Liver (tissue), 9 donors: ENCODE results near the gene DHX16. TPM values are rescaled to one million over a fixed set of nuclear protein-coding genes. Genes with fewer than 3 reads are reported as not detected.
A peak's percentile ranks its signal among the peaks of the same experiment; 100 is the strongest.

Experiments used
- DNase-seq: peaks from one replicate; pipeline ENCODE4 v3.0.0-alpha.2; 2017; ENCODE audit warnings: low spot score
- H3K27ac ChIP-seq, 2 donors: one replicate each; pipeline ENCODE4 v1.7.0; 2013; ENCODE audit warnings: inconsistent platforms in 2 of 2, low read length in 2 of 2, control low read depth in 1 of 2, low read depth in 1 of 2, mild to moderate bottlenecking in 1 of 2
- H3K27me3 ChIP-seq, 4 donors: one replicate each; pipeline versions ENCODE4 v1.6.1 to v1.7.0; 2013; ENCODE audit warnings: low read length in 3 of 4, inconsistent platforms in 1 of 4, mild to moderate bottlenecking in 1 of 4, moderate library complexity in 1 of 4; ENCODE audit not compliant: control insufficient read depth in 4 of 4, insufficient read depth in 4 of 4
- H3K36me3 ChIP-seq, 4 donors: one replicate each; pipeline versions ENCODE4 v1.6.1 to v1.7.0; 2013; ENCODE audit warnings: low read length in 3 of 4, mild to moderate bottlenecking in 3 of 4, low read depth in 1 of 4, moderate library complexity in 1 of 4; ENCODE audit not compliant: control insufficient read depth in 4 of 4, insufficient read depth in 3 of 4
- H3K4me1 ChIP-seq, 4 donors: one replicate each; pipeline versions ENCODE4 v1.6.1 to v1.7.0; 2013; ENCODE audit warnings: low read length in 3 of 4, mild to moderate bottlenecking in 3 of 4, moderate library complexity in 1 of 4; ENCODE audit not compliant: control insufficient read depth in 4 of 4, insufficient read depth in 4 of 4
- H3K4me3 ChIP-seq, 3 donors: one replicate each; pipeline versions ENCODE4 v1.6.1 to v1.7.0; 2013; ENCODE audit warnings: low read length in 3 of 3, control low read depth in 1 of 3, low read depth in 1 of 3, mild to moderate bottlenecking in 1 of 3
- H3K9ac ChIP-seq, 2 donors: one replicate each; pipeline ENCODE4 v1.7.0; 2013; ENCODE audit warnings: low read length in 2 of 2, mild to moderate bottlenecking in 2 of 2, moderate library complexity in 2 of 2, control low read depth in 1 of 2, low read depth in 1 of 2
- H3K9me3 ChIP-seq, 4 donors: one replicate each; pipeline versions ENCODE4 v1.6.1 to v1.7.0; 2013; ENCODE audit warnings: low read length in 3 of 4; ENCODE audit not compliant: control insufficient read depth in 4 of 4
- ATF3 ChIP-seq: IDR thresholded peaks from 2 replicates; pipeline ENCODE4 v1.6.1; 2016; ENCODE audit warnings: antibody characterized with exemption
- CTCF ChIP-seq: fragments of 150-350 bp; IDR thresholded peaks from 2 replicates; pipeline ENCODE4 v1.5.1; 2017; ENCODE audit warnings: improper control_type of control experiment, low read depth, low read length; ENCODE audit not compliant: missing input control
- FOXA1 ChIP-seq: IDR thresholded peaks from 2 replicates; pipeline ENCODE4 v1.6.1; 2016; ENCODE audit warnings: antibody characterized with exemption
- FOXA2 ChIP-seq: IDR thresholded peaks from 2 replicates; pipeline ENCODE4 v1.6.1; 2016; ENCODE audit warnings: antibody characterized with exemption
- GABPA ChIP-seq, 2 donors: IDR thresholded peaks in 1 of 2; conservative IDR thresholded peaks in 1 of 2; 2 replicates each; pipeline ENCODE4 v1.6.1; 2016; ENCODE audit warnings: antibody characterized with exemption in 2 of 2, mild to moderate bottlenecking in 1 of 2, moderate library complexity in 1 of 2
- HNF4A ChIP-seq, 2 donors: conservative IDR thresholded peaks; 2 replicates each; pipeline ENCODE4 v1.6.1; 2016; ENCODE audit warnings: antibody characterized with exemption in 2 of 2, mild to moderate bottlenecking in 2 of 2
- HNF4G ChIP-seq: IDR thresholded peaks from 2 replicates; pipeline ENCODE4 v1.6.1; 2016; ENCODE audit warnings: antibody characterized with exemption
- JUND ChIP-seq, 2 donors: IDR thresholded peaks; 2 replicates each; pipeline ENCODE4 v1.6.1; 2016; ENCODE audit warnings: antibody characterized with exemption in 2 of 2
- NR2F2 ChIP-seq: IDR thresholded peaks from 2 replicates; pipeline ENCODE4 v1.6.1; 2016; ENCODE audit warnings: antibody characterized with exemption
- RAD21 ChIP-seq, 2 donors: IDR thresholded peaks; 2 replicates each; pipeline ENCODE4 v1.6.1; 2016; ENCODE audit warnings: antibody characterized with exemption in 2 of 2, mild to moderate bottlenecking in 2 of 2
- RXRA ChIP-seq, 2 donors: IDR thresholded peaks; 2 replicates each; pipeline ENCODE4 v1.6.1; 2017 to 2018; ENCODE audit warnings: antibody characterized with exemption in 2 of 2, mild to moderate bottlenecking in 1 of 2
- SP1 ChIP-seq: IDR thresholded peaks from 2 replicates; pipeline ENCODE4 v1.6.1; 2018; ENCODE audit warnings: antibody characterized with exemption, mild to moderate bottlenecking
- TAF1 ChIP-seq: conservative IDR thresholded peaks from 2 replicates; pipeline ENCODE4 v1.6.1; 2016; ENCODE audit warnings: antibody characterized with exemption, mild to moderate bottlenecking
- YY1 ChIP-seq: IDR thresholded peaks from 2 replicates; pipeline ENCODE4 v1.6.1; 2016; ENCODE audit warnings: antibody characterized with exemption, mild to moderate bottlenecking
- ZBTB33 ChIP-seq: IDR thresholded peaks from 2 replicates; pipeline ENCODE4 v1.6.1; 2016; ENCODE audit warnings: antibody characterized with exemption
- WGBS: extraction: QIAGEN DNeasy Blood & Tissue Kit; methylation state at CpG from one replicate; pipeline ENCODE4 v1.1.7; 2013; 5-methylcytosine and 5-hydroxymethylcytosine counted together
- polyA plus RNA-seq, 2 donors: library from polyadenylated mRNA; stranded (reverse) in 1 of 2; unstranded in 1 of 2; fragments of 200-250 nt in 1 of 2; fragments of >200 nt in 1 of 2; fragmentation: Nextera tagmentation in 1 of 2; extraction: Ambion mirVana in 1 of 2; gene quantifications; one replicate each; pipeline versions ENCODE4 v1.2.1 to v1.2.3, GENCODE V29; 2013 to 2015
- total RNA-seq, 2 donors: library from RNA; depleted of rRNA; stranded (reverse); fragments of >200 nt; gene quantifications; one replicate each; pipeline ENCODE4 v1.2.3, GENCODE V29; 2014
- donor health status: healthy.
- donor health status: healthy.
- donor health status: healthy.
- donor health status: healthy.
- donor health status: healthy.

DHX16 gene
- total and polyA plus RNA-seq, 4 donors: 10.1 to 23.9 (median 17.4) TPM

GRCh38 chr6:30615958-30616810, 56.6 kb downstream of the DHX16 start:
- H3K4me1 ChIP-seq: peaks cover 2 to 23% (median 14%) of the 10 kb centered on the region in 4 donors
- H3K36me3 ChIP-seq: peaks cover 4 to 16% (median 11%) of the 10 kb centered on the region in 4 donors
- H3K4me3 ChIP-seq: peak overlapping the region; percentile 90 to 97 (median 96)
- H3K27me3 ChIP-seq: no peaks in the 10 kb centered on the region
- peak overlapping the region; percentile 83 to 92 for H3K27ac ChIP-seq
- TF ChIP-seq RAD21 (IDR thresholded peaks at IDR 0.05): no peak
- TF ChIP-seq TAF1: no peak
- peak in 1 of 2 donors; percentile 9 for TF ChIP-seq RXRA (IDR thresholded peaks at IDR 0.05)
- no peak for TF ChIP-seq ZBTB33
- no peak for TF ChIP-seq HNF4A (conservative IDR thresholded peaks at IDR 0.05)
- peak; percentile 14 for TF ChIP-seq ATF3
- peak in 1 of 2 donors; percentile 23 for TF ChIP-seq JUND (IDR thresholded peaks at IDR 0.05)
- TF ChIP-seq FOXA1: no peak
- TF ChIP-seq NR2F2: no peak
- TF ChIP-seq SP1: no peak
- no peak for TF ChIP-seq CTCF
- no peak for TF ChIP-seq FOXA2
- H3K9me3 ChIP-seq: no peaks in the 10 kb centered on the region
- DNase-seq: peak; percentile 56
- H3K9ac ChIP-seq: peak overlapping the region; percentile 99 to 100
- WGBS: under 1% methylated on average over 10 of the region's 10 CpGs

- TF ChIP-seq GABPA (IDR thresholded peaks at IDR 0.05 in 1 of 2, conservative IDR thresholded peaks at IDR 0.05 in 1 of 2) (peak in 1 of 2 donors; percentile 17), HNF4G (no peak), HNF4A (conservative IDR thresholded peaks at IDR 0.05) (no peak), RXRA (IDR thresholded peaks at IDR 0.05) (no peak), CTCF (no peak), TAF1 (peak; percentile 62), SP1 (no peak), YY1 (peak; percentile 96), JUND (IDR thresholded peaks at IDR 0.05) (peak in 1 of 2 donors; percentile 59), ATF3 (no peak), NR2F2 (no peak), ZBTB33 (no peak), RAD21 (IDR thresholded peaks at IDR 0.05) (no peak), FOXA1 (no peak), FOXA2 (no peak)
- Histone ChIP-seq H3K27me3 (no peaks in the 10 kb centered on the region), H3K9me3 (no peaks in the 10 kb centered on the region), H3K4me3 (peak overlapping the region; percentile 90 to 97 (median 96)), H3K9ac (peak overlapping the region; percentile 99 to 100), H3K36me3 (peaks cover 3 to 13% (median 8%) of the 10 kb centered on the region in 4 donors), H3K4me1 (peaks cover 2 to 23% (median 14%) of the 10 kb centered on the region in 4 donors), H3K27ac (peak overlapping the region; percentile 83 to 92)
- WGBS: 1% methylated on average over 10 of the region's 10 CpGs
- DNase-seq: peak; percentile 63
Observed at GRCh38 chr6:30615219-30615957, 57.4 kb downstream of the DHX16 start.
